ENCODE data around the gene KIR2DL3. TPM values are rescaled to one million over a fixed set of nuclear protein-coding genes. Genes with fewer than 3 reads are reported as not detected.
"Not testable (repeated sequence)": the region's sequence is repeated elsewhere in the genome, so short reads cannot be mapped to it uniquely, and the experiment has no call there.

Gene KIR2DL3
- total RNA-seq, 1 experiment from 2014 or later: not detected

DNA sequence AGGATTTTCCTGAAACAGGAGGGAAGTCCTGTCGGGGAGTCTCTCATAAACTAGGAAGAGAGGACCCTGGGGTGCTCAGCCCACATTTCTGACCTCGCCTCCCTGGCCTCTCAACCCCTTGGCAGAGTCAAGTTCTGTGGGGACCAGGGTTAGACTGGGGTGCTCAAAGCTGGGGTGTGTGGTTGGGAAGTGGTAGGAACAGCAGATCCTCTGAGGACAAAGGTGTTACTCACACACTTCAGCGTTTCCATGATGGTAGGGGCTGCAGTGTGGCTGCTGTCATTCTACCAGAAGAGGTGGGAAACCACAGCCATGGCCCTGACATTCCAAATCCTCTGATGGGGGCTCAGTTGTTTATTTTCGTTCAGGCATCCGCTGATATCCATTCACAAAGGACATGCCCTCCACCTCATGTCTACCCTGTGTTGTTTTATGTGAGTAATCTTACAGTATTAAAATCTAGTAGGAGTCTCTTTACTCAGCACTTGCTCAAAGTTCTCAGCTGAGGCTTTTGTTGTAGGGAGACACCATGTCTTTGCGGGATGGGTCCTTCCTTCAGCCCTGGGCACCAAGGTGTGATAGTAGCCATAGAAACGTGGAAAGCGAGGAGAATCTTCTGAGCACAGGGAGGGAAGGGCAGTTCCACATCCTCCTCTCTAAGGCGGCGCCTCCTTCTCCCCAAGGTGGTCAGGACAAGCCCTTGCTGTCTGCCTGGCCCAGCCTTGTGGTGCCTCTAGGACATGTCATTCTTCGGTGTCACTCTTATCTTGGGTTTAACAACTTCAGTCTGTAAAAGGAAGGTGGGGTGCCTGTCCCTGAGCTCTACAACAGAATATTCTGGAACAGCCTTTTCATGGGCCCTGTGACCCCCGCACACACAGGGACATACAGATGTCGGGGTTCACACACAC is 1.5 kb downstream of the KIR2DL3 start:
- Mint-ChIP-seq H3K27me3 (ENCODE audit: low read depth) (peaks cover 5% of the 10 kb centered on the region), H3K9me3 (peaks cover 87 to 90% of the 10 kb centered on the region in 2 experiments), H3K36me3 (ENCODE audit: insufficient read depth in 1 of 3, low read depth in 3 of 3) (peaks cover 18 to 47% (median 24%) of the 10 kb centered on the region in 3 experiments; a peak in 6 of 7 replicates), H3K4me3 (no peak overlapping the region), H3K27ac (no peak overlapping the region), H3K4me1 (no peaks in the 10 kb centered on the region)
- H3K79me1 ChIP-seq (ENCODE audit: insufficient read depth, low read depth, low read length, poor library complexity, severe bottlenecking): no peaks in the 10 kb centered on the region
- no peak overlapping the region for H3K23ac ChIP-seq (ENCODE audit: insufficient read length, low read depth, low read length)
- H4K91ac ChIP-seq (ENCODE audit: insufficient read length, low read depth, low read length): no peak overlapping the region
- H2BK5ac ChIP-seq (ENCODE audit: insufficient read length, low read length): no peak overlapping the region
- H2BK12ac ChIP-seq (ENCODE audit: insufficient read length, low read depth, low read length): no peak overlapping the region
- H3K79me2 ChIP-seq (ENCODE audit: insufficient read depth, low read length): no peaks in the 10 kb centered on the region
- H3K27me3 ChIP-seq (ENCODE audit: insufficient read depth, low read length): no peaks in the 10 kb centered on the region
- no peak overlapping the region for H3K27ac ChIP-seq (ENCODE audit: insufficient read length, low read depth, low read length)
- H2BK120ac ChIP-seq (ENCODE audit: low read depth, low read length, poor library complexity, severe bottlenecking): no peak overlapping the region
- WGBS (ENCODE audit: extremely low coverage, insufficient read length, low lambda C conversion rate): no CpG with 5 or more reads among the region's 13 CpGs
- peaks cover 65% of the 10 kb centered on the region for H3K9me3 ChIP-seq (ENCODE audit: control insufficient read depth, low read depth, low read length)
- H2BK20ac ChIP-seq (ENCODE audit: low read depth, low read length, poor library complexity, severe bottlenecking): no peak overlapping the region
- no peak for DNase-seq
- H3K4ac ChIP-seq (ENCODE audit: low read depth, low read length): no peak overlapping the region
- TF ChIP-seq, protein P1, sequence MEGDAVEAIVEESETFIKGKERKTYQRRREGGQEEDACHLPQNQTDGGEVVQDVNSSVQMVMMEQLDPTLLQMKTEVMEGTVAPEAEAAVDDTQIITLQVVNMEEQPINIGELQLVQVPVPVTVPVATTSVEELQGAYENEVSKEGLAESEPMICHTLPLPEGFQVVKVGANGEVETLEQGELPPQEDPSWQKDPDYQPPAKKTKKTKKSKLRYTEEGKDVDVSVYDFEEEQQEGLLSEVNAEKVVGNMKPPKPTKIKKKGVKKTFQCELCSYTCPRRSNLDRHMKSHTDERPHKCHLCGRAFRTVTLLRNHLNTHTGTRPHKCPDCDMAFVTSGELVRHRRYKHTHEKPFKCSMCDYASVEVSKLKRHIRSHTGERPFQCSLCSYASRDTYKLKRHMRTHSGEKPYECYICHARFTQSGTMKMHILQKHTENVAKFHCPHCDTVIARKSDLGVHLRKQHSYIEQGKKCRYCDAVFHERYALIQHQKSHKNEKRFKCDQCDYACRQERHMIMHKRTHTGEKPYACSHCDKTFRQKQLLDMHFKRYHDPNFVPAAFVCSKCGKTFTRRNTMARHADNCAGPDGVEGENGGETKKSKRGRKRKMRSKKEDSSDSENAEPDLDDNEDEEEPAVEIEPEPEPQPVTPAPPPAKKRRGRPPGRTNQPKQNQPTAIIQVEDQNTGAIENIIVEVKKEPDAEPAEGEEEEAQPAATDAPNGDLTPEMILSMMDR (conservative IDR thresholded peaks at IDR 0.05): no peak
- H2AFZ ChIP-seq (ENCODE audit: low read length): no peak overlapping the region
- H4K8ac ChIP-seq (replicated peaks; ENCODE audit: insufficient read length, low read depth, low read length): no peak overlapping the region
- no peak overlapping the region for H3K56ac ChIP-seq (ENCODE audit: insufficient read length, low read depth, low read length)
- no peaks in the 10 kb centered on the region for H3K4me1 ChIP-seq (ENCODE audit: insufficient read depth, low read length)
- no peak overlapping the region for H3K14ac ChIP-seq (ENCODE audit: insufficient read depth, low read length)
- H3K23me2 ChIP-seq (ENCODE audit: insufficient read length, low read depth, low read length, poor library complexity, severe bottlenecking): no peaks in the 10 kb centered on the region
- H3K9ac ChIP-seq (ENCODE audit: extremely low read depth, insufficient read length, low read length): no peak overlapping the region
- H4K20me1 ChIP-seq (ENCODE audit: control insufficient read depth, insufficient read depth, insufficient read length): no peaks in the 10 kb centered on the region
- H3K18ac ChIP-seq (ENCODE audit: insufficient read length, low read depth, low read length): no peak overlapping the region
- no peak overlapping the region for H3K4me2 ChIP-seq (ENCODE audit: insufficient read depth, insufficient read length, low read length)
- H4K5ac ChIP-seq (ENCODE audit: insufficient read length, low read depth, low read length): no peak overlapping the region
- H2BK15ac ChIP-seq (ENCODE audit: low read depth, low read length): no peak overlapping the region
- H2AK5ac ChIP-seq (ENCODE audit: insufficient read length, low read length): no peak overlapping the region
- no peak overlapping the region for H3T11ph ChIP-seq (ENCODE audit: low read length)

DNA sequence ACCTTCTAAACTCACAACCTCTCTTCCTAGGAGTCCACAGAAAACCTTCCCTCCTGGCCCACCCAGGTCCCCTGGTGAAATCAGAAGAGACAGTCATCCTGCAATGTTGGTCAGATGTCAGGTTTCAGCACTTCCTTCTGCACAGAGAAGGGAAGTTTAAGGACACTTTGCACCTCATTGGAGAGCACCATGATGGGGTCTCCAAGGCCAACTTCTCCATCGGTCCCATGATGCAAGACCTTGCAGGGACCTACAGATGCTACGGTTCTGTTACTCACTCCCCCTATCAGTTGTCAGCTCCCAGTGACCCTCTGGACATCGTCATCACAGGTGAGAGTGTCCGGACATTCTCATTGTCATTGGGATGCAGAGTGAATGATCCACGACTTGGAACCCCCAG is 3.6 kb downstream of the KIR2DL3 start:
- not testable (repeated sequence) for H4K8ac ChIP-seq (replicated peaks; ENCODE audit: insufficient read length, low read depth, low read length); H4K91ac ChIP-seq (ENCODE audit: insufficient read length, low read depth, low read length); H3K23me2 ChIP-seq (ENCODE audit: insufficient read length, low read depth, low read length, poor library complexity, severe bottlenecking); H3K27me3 Mint-ChIP-seq (ENCODE audit: low read depth); H3K4me3 Mint-ChIP-seq; H3K14ac ChIP-seq (ENCODE audit: insufficient read depth, low read length); H4K5ac ChIP-seq (ENCODE audit: insufficient read length, low read depth, low read length); H2BK5ac ChIP-seq (ENCODE audit: insufficient read length, low read length); DNase-seq; H2BK15ac ChIP-seq (ENCODE audit: low read depth, low read length); H3K4me1 Mint-ChIP-seq; H3K23ac ChIP-seq (ENCODE audit: insufficient read length, low read depth, low read length); H3K27ac Mint-ChIP-seq; H2BK20ac ChIP-seq (ENCODE audit: low read depth, low read length, poor library complexity, severe bottlenecking); H2AK5ac ChIP-seq (ENCODE audit: insufficient read length, low read length); H3K27me3 ChIP-seq (ENCODE audit: insufficient read depth, low read length); H3K4me1 ChIP-seq (ENCODE audit: insufficient read depth, low read length); H3K56ac ChIP-seq (ENCODE audit: insufficient read length, low read depth, low read length); H3T11ph ChIP-seq (ENCODE audit: low read length); H3K27ac ChIP-seq (ENCODE audit: insufficient read length, low read depth, low read length); H2BK120ac ChIP-seq (ENCODE audit: low read depth, low read length, poor library complexity, severe bottlenecking); H2BK12ac ChIP-seq (ENCODE audit: insufficient read length, low read depth, low read length); H3K79me2 ChIP-seq (ENCODE audit: insufficient read depth, low read length); H3K4ac ChIP-seq (ENCODE audit: low read depth, low read length); H2AFZ ChIP-seq (ENCODE audit: low read length); H4K20me1 ChIP-seq (ENCODE audit: control insufficient read depth, insufficient read depth, insufficient read length); H3K18ac ChIP-seq (ENCODE audit: insufficient read length, low read depth, low read length); H3K4me2 ChIP-seq (ENCODE audit: insufficient read depth, insufficient read length, low read length); H3K79me1 ChIP-seq (ENCODE audit: insufficient read depth, low read depth, low read length, poor library complexity, severe bottlenecking); H3K9ac ChIP-seq (ENCODE audit: extremely low read depth, insufficient read length, low read length)
- Mint-ChIP-seq H3K36me3 (ENCODE audit: insufficient read depth in 1 of 3, low read depth in 3 of 3) (peaks cover 19 to 35% (median 20%) of the 10 kb centered on the region in 3 experiments; a peak in 6 of 7 replicates), H3K9me3 (peaks cover 87 to 89% of the 10 kb centered on the region in 2 experiments)
- no CpG with 5 or more reads among the region's 5 CpGs for WGBS (ENCODE audit: extremely low coverage, insufficient read length, low lambda C conversion rate)
- H3K9me3 ChIP-seq (ENCODE audit: control insufficient read depth, low read depth, low read length): peaks cover 47% of the 10 kb centered on the region

Data from H9 (cell line).